Measurements from ENCODE around the gene SOX3. TPM values are rescaled to one million over a fixed set of nuclear protein-coding genes. Genes with fewer than 3 reads are reported as not detected.

Gene SOX3
- total and polyA plus RNA-seq, 2 of the 8 experiments (the other 6 are each of a cell fraction or from before 2014, with no cell fraction given): 10.4 to 41.0 TPM

DNA sequence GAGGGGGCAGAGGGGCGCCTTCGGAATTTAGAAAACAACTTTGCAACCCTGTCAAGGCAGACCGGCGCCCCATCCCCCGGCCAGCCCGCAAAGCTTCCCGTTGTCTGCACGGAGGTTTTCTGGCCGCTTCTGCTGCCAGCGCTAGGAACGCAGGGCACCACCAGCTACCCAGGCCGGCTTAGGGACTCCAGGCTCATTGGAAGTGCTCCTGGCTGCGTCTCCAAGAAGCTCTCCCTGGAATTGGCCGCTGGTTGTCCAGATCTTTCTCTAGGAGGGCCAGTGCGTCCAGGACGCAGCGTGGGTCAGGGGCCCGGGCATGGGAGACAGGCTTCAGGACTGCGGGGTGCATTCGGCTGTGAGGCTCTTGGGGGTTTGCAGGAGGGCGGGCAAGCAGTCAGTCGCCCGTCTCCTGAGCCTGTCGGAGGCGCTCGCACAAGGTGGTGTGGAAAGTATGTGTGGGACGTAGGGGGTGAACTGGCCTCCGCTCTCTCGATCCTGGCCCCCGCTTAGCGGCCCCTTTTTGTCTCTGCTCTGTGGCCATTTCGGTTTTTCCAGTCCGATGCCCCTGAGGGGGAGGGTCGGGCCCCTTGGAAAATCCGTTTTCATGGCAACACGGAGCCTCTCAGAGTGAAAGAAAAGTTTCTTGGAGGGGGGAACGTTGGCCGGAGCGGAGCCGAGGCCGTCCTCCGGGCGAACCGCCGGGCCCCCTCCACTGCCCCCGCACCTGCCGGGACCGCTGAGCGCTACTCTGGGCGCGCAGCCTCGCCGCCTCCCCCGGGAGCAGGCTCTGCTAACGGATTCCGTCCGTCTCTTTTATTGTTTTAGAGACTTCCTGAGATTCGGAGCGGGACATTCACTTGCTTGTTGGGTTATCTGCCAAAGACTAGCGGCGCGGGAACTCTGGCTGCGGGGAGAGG lies 810 bp upstream of the SOX3 start (continued):
- TF ChIP-seq SUZ12 (IDR thresholded peaks at IDR 0.05; ENCODE audit: low read length): peak; percentile 39; the same call in 1 of the 2 replicates
- no peak for TF ChIP-seq TCF12 (IDR thresholded peaks at IDR 0.05; ENCODE audit: low read depth, low read length)
- peak; percentile 27 for TF ChIP-seq RNF2 (IDR thresholded peaks at IDR 0.05; ENCODE audit: borderline replicate concordance, low read depth, low read length, missing control alignments, poor library complexity, severe bottlenecking)
- TF ChIP-seq JUND (IDR thresholded peaks at IDR 0.05; ENCODE audit: low read length): no peak
- no peak for TF ChIP-seq EP300 (IDR thresholded peaks at IDR 0.05; ENCODE audit: borderline replicate concordance in 1 of 2, low read depth in 2 of 2, low read length in 2 of 2)
- TF ChIP-seq RBBP5 (IDR thresholded peaks at IDR 0.05; ENCODE audit: borderline replicate concordance, low read depth, low read length): 0 out of 2 replicates have a peak, but pooled peaks have one; percentile 45
- TF ChIP-seq FOSL1 (IDR thresholded peaks at IDR 0.05; ENCODE audit: insufficient read depth, low read depth, low read length): no peak
- TF ChIP-seq POU5F1 (IDR thresholded peaks at IDR 0.05; ENCODE audit: low read depth, low read length): no peak
- TF ChIP-seq, protein P1, sequence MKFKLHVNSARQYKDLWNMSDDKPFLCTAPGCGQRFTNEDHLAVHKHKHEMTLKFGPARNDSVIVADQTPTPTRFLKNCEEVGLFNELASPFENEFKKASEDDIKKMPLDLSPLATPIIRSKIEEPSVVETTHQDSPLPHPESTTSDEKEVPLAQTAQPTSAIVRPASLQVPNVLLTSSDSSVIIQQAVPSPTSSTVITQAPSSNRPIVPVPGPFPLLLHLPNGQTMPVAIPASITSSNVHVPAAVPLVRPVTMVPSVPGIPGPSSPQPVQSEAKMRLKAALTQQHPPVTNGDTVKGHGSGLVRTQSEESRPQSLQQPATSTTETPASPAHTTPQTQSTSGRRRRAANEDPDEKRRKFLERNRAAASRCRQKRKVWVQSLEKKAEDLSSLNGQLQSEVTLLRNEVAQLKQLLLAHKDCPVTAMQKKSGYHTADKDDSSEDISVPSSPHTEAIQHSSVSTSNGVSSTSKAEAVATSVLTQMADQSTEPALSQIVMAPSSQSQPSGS (IDR thresholded peaks at IDR 0.05; ENCODE audit: low read length): no peak
- TF ChIP-seq SIN3A (conservative IDR thresholded peaks at IDR 0.05 in 1 of 2, IDR thresholded peaks at IDR 0.05 in 1 of 2; ENCODE audit: low read depth in 1 of 2, low read length in 2 of 2): no peak
- TF ChIP-seq CHD2 (IDR thresholded peaks at IDR 0.05; ENCODE audit: low read length): no peak
- TF ChIP-seq SRF (IDR thresholded peaks at IDR 0.05; ENCODE audit: low read depth, low read length): no peak
- TF ChIP-seq SIRT6 (IDR thresholded peaks at IDR 0.05; ENCODE audit: low read length): no peak
- TF ChIP-seq POLR2AphosphoS5 (IDR thresholded peaks at IDR 0.05; ENCODE audit: low read depth, low read length): no peak
- TF ChIP-seq CREB1 (IDR thresholded peaks at IDR 0.05): no peak
- peak; percentile 54 for TF ChIP-seq KDM4A (IDR thresholded peaks at IDR 0.05; ENCODE audit: low read depth, low read length, severe bottlenecking)
- no peak for TF ChIP-seq KDM5A (IDR thresholded peaks at IDR 0.05; ENCODE audit: low read length)
- no peak for TF ChIP-seq TBP (IDR thresholded peaks at IDR 0.05; ENCODE audit: low read depth, low read length)
- TF ChIP-seq EGR1 (IDR thresholded peaks at IDR 0.05; ENCODE audit: borderline replicate concordance, low read depth, low read length): no peak
- no peak for TF ChIP-seq CEBPB (IDR thresholded peaks at IDR 0.05; ENCODE audit: low read depth, low read length)
